Tibial nerve (tissue), 4 donors: Measurements from ENCODE around the gene ST6GALNAC5. TPM values are rescaled to one million over a fixed set of nuclear protein-coding genes. Genes with fewer than 3 reads are reported as not detected.

Experiments
- DNase-seq, 2 donors: peaks; one replicate each; pipeline ENCODE4 v3.0.0-alpha.2; 2019; ENCODE audit warnings: low spot score in 2 of 2
- H3K27ac ChIP-seq, 4 donors: fragments of 200-600 bp; sonication (generic) in 3 of 4; one replicate each; pipeline ENCODE4 v1.5.1; 2017 to 2019; ENCODE audit warnings: mild to moderate bottlenecking in 1 of 4
- H3K27me3 ChIP-seq, 2 donors: fragments of 200-600 bp; sonication (generic) in 1 of 2; one replicate each; pipeline versions ENCODE4 v1.5.1 to v1.6.0; 2017 to 2019
- H3K36me3 ChIP-seq, 3 donors: fragments of 200-600 bp; sonication (generic); one replicate each; pipeline ENCODE4 v1.5.1; 2018 to 2019
- H3K4me1 ChIP-seq, 4 donors: fragments of 200-600 bp; sonication (generic) in 3 of 4; one replicate each; pipeline ENCODE4 v1.5.1; 2017 to 2019
- H3K4me3 ChIP-seq, 4 donors: fragments of 200-600 bp; sonication (generic) in 3 of 4; one replicate each; pipeline ENCODE4 v1.5.1; 2017 to 2019; ENCODE audit warnings: mild to moderate bottlenecking in 1 of 4, moderate library complexity in 1 of 4
- H3K9me3 ChIP-seq, 4 donors: fragments of 200-600 bp; sonication (generic) in 3 of 4; one replicate each; pipeline ENCODE4 v1.5.1; 2017 to 2019
- EP300 ChIP-seq, 2 donors: sonication (generic); formaldehyde crosslinking; IDR thresholded peaks; one replicate each; pipeline ENCODE4 v1.6.1; 2017; ENCODE audit warnings: antibody characterized with exemption in 2 of 2, mild to moderate bottlenecking in 1 of 2
- POLR2A ChIP-seq, 2 donors: fragments of 450-650 bp; IDR thresholded peaks; one replicate each; pipeline ENCODE4 v1.6.1; 2017; ENCODE audit warnings: antibody characterized with exemption in 2 of 2, mild to moderate bottlenecking in 2 of 2, moderate library complexity in 2 of 2
- WGBS, 2 donors: methylation state at CpG; one replicate each; pipeline ENCODE4 v1.1.5; 2018; 5-methylcytosine and 5-hydroxymethylcytosine counted together
- total RNA-seq, 4 donors: library from RNA; depleted of rRNA; stranded (reverse); fragments of >200 nt; gene quantifications; one replicate each; pipeline ENCODE4 v1.1.0, GENCODE V29; 2016
- TF ChIP-seq, protein P1 (sequence below), 5 experiments: fragments of 200-600 bp in 3 of 5; fragments of 450-650 bp in 2 of 5; sonication (generic) in 3 of 5; IDR thresholded peaks; one replicate each; pipeline ENCODE4 v1.5.1; 2016 to 2019; ENCODE audit warnings: antibody characterized with exemption in 5 of 5, mild to moderate bottlenecking in 3 of 5, moderate library complexity in 2 of 5

The ST6GALNAC5 gene
- total RNA-seq, 4 donors from 2014 or later, result 10.6 to 57.2 (median 20.5) TPM

DNA sequence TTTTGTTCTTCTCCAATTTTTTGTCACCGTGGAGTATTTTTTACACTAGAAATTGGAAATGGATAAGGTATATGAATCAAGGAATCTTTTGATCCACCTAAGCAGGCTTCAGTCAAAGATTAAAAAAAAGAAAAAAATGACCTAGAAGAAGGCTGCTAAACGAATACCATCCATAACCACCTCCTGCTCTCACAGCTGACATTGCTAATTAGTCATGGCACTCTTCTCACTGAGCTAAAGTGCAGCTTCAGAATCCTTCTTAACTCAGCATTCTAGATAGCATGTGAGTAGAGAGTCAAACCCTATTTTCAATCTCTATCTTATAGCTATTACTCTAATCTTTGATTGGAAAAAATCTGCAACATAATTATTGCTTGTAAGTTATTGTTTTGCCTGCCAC is 40.2 kb upstream of the ST6GALNAC5 start:
- Histone ChIP-seq H3K36me3 (no peaks in the 10 kb centered on the region), H3K27me3 (no peaks in the 10 kb centered on the region), H3K4me1 (peaks cover 0 to 15% (median 7%) of the 10 kb centered on the region in 4 donors), H3K4me3 (no peak overlapping the region), H3K27ac (no peak overlapping the region), H3K9me3 (no peaks in the 10 kb centered on the region)
- no peak for TF ChIP-seq POLR2A (IDR thresholded peaks at IDR 0.05)
- TF ChIP-seq, protein P1, sequence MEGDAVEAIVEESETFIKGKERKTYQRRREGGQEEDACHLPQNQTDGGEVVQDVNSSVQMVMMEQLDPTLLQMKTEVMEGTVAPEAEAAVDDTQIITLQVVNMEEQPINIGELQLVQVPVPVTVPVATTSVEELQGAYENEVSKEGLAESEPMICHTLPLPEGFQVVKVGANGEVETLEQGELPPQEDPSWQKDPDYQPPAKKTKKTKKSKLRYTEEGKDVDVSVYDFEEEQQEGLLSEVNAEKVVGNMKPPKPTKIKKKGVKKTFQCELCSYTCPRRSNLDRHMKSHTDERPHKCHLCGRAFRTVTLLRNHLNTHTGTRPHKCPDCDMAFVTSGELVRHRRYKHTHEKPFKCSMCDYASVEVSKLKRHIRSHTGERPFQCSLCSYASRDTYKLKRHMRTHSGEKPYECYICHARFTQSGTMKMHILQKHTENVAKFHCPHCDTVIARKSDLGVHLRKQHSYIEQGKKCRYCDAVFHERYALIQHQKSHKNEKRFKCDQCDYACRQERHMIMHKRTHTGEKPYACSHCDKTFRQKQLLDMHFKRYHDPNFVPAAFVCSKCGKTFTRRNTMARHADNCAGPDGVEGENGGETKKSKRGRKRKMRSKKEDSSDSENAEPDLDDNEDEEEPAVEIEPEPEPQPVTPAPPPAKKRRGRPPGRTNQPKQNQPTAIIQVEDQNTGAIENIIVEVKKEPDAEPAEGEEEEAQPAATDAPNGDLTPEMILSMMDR (IDR thresholded peaks at IDR 0.05), result no peak
- TF ChIP-seq EP300 (IDR thresholded peaks at IDR 0.05), result no peak
- DNase-seq, result no peak
- 69 to 72% methylated on average over 2 of the region's 2 CpGs for WGBS, 2 donors

- no peak for DNase-seq
- Histone ChIP-seq H3K27me3 (no peaks in the 10 kb centered on the region), H3K4me1 (peaks cover 0 to 20% (median 9%) of the 10 kb centered on the region in 4 donors), H3K9me3 (peaks cover 0 to 3% (median 0%) of the 10 kb centered on the region in 4 donors), H3K36me3 (no peaks in the 10 kb centered on the region), H3K4me3 (no peak overlapping the region), H3K27ac (peak overlapping the region in 2 of 4 donors; percentile 6 to 76)
- 41 to 49% methylated on average over 6 of the region's 6 CpGs for WGBS, 2 donors
- TF ChIP-seq, protein P1 (IDR thresholded peaks at IDR 0.05), result no peak
- TF ChIP-seq EP300 (IDR thresholded peaks at IDR 0.05) (no peak), POLR2A (IDR thresholded peaks at IDR 0.05) (no peak)
Measured at GRCh38 chr1:76830373-76830772, 36.9 kb upstream of the ST6GALNAC5 start.

DNA sequence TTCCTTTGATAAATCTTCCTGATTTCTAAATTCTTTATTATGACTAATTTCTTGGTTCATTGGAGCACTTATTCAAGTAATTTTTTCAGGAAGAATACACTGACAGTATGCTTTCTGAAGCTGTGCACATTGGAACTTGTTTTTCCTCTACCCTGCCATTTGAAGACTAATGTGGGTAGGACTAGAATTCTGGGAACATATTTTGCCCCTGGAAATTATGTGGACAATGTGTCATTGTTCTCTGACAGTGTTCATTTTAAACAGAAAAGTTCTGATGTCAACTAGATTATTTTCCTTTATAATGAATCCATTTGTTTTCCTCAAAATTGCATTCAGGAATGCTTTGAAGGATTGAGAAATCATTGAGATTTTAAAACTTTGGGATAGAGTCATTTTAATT is 34.8 kb upstream of the ST6GALNAC5 start:
- Histone ChIP-seq H3K27ac (peak overlapping the region in 3 of 4 donors; percentile 56 to 76 (median 76)), H3K4me1 (peaks cover 0 to 20% (median 9%) of the 10 kb centered on the region in 4 donors), H3K27me3 (no peaks in the 10 kb centered on the region), H3K4me3 (no peak overlapping the region), H3K9me3 (peaks cover 0 to 3% (median 0%) of the 10 kb centered on the region in 4 donors), H3K36me3 (no peaks in the 10 kb centered on the region)
- DNase-seq, result no peak
- TF ChIP-seq, protein P1 (IDR thresholded peaks at IDR 0.05), result no peak
- peak in 1 of 2 donors; percentile 39 for TF ChIP-seq EP300 (IDR thresholded peaks at IDR 0.05)

DNA sequence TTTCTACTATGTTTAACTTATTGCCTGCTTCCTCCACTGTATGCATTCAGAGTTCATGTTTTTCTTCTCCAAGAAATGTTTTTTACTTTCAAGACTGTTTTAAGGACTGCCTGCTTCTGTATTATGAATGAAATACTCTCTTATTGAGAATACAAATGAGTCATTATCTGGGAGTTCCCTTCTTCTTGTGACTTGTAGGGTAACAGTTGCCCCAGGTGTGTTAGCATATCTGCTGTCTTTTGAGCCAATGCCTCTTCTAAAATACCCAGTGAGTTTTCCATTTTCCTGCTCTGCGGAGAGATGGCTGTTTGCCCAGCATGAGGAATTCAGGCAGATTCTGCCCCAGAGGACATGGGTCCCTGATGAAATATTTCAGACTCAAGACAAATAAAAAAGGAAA is 34.1 kb upstream of the ST6GALNAC5 start:
- DNase-seq, result no peak
- Histone ChIP-seq H3K27ac (peak overlapping the region; percentile 17 to 76 (median 64)), H3K36me3 (no peaks in the 10 kb centered on the region), H3K4me3 (no peak overlapping the region), H3K4me1 (peaks cover 0 to 20% (median 9%) of the 10 kb centered on the region in 4 donors), H3K9me3 (peaks cover 0 to 3% (median 0%) of the 10 kb centered on the region in 4 donors), H3K27me3 (no peaks in the 10 kb centered on the region)
- TF ChIP-seq EP300 (IDR thresholded peaks at IDR 0.05) (no peak), POLR2A (IDR thresholded peaks at IDR 0.05) (no peak)
- TF ChIP-seq, protein P1 (IDR thresholded peaks at IDR 0.05), result no peak
- 54 to 86% methylated on average over 1 of the region's 1 CpG for WGBS, 2 donors

GRCh38 chr1:76833856-76834255 is 33.4 kb upstream of the ST6GALNAC5 start:
- no peaks in the 10 kb centered on the region for H3K27me3 ChIP-seq
- H3K36me3 ChIP-seq, result no peaks in the 10 kb centered on the region
- H3K4me3 ChIP-seq, result no peak overlapping the region
- peaks cover 0 to 3% (median 0%) of the 10 kb centered on the region in 4 donors for H3K9me3 ChIP-seq
- peak overlapping the region in 3 of 4 donors; percentile 17 to 76 (median 71) for H3K27ac ChIP-seq
- TF ChIP-seq POLR2A (IDR thresholded peaks at IDR 0.05), result no peak
- TF ChIP-seq, protein P1 (IDR thresholded peaks at IDR 0.05), result no peak
- no peak for TF ChIP-seq EP300 (IDR thresholded peaks at IDR 0.05)
- 91 to 95% methylated on average over 2 of the region's 2 CpGs for WGBS, 2 donors
- DNase-seq, result no peak
- peaks cover 0 to 20% (median 9%) of the 10 kb centered on the region in 4 donors for H3K4me1 ChIP-seq
